CD14-positive monocyte (primary cell): Measurements from ENCODE around the gene DDX27. TPM values are rescaled to one million over a fixed set of nuclear protein-coding genes. Genes with fewer than 3 reads are reported as not detected.
A peak's percentile ranks its signal among the peaks of the same experiment; 100 is the strongest.

Experiments used
- DNase-seq, 3 donors: peaks; one replicate each; pipeline ENCODE4 v3.0.0-alpha.2; 2011 to 2022
- H2AFZ ChIP-seq: 2 replicates; pipeline ENCODE4 v1.6.0; 2012; ENCODE audit warnings: mild to moderate bottlenecking, low read depth, low read length, inconsistent platforms; ENCODE audit not compliant: insufficient read depth, poor library complexity, severe bottlenecking
- H3K27ac ChIP-seq, 2 donors: 1 replicate in 1 of 2; 2 replicates in 1 of 2; pipeline ENCODE4 v1.5.1; 2012 to 2013; ENCODE audit warnings: low read length in 2 of 2, control low read depth in 1 of 2, inconsistent platforms in 1 of 2, low read depth in 1 of 2, mild to moderate bottlenecking in 1 of 2
- H3K27me3 ChIP-seq, 2 donors: one replicate each; pipeline versions ENCODE4 v1.6.0 to v1.6.1; 2011 to 2013; ENCODE audit warnings: low read length in 2 of 2; ENCODE audit not compliant: control insufficient read depth in 2 of 2, insufficient read depth in 2 of 2
- H3K36me3 ChIP-seq, 2 donors: replicated peaks in 1 of 2; 1 replicate in 1 of 2; 2 replicates in 1 of 2; pipeline versions ENCODE4 v1.5.1 to v1.6.1; 2012 to 2013; ENCODE audit warnings: low read length in 2 of 2, control low read depth in 1 of 2, inconsistent platforms in 1 of 2, mild to moderate bottlenecking in 1 of 2; ENCODE audit not compliant: insufficient read depth in 2 of 2, control insufficient read depth in 1 of 2
- H3K4me1 ChIP-seq, 2 donors: 1 replicate in 1 of 2; 2 replicates in 1 of 2; pipeline versions ENCODE4 v1.5.1 to v1.6.1; 2012 to 2013; ENCODE audit warnings: low read length in 2 of 2, control low read depth in 1 of 2, inconsistent platforms in 1 of 2, mild to moderate bottlenecking in 1 of 2, moderate library complexity in 1 of 2; ENCODE audit not compliant: insufficient read depth in 2 of 2, control insufficient read depth in 1 of 2
- H3K4me2 ChIP-seq: replicated peaks from 2 replicates; pipeline ENCODE3; 2012; ENCODE audit warnings: low read length, moderate library complexity, mild to moderate bottlenecking; ENCODE audit not compliant: poor library complexity, severe bottlenecking; ENCODE audit errors: extremely low read depth
- H3K4me3 ChIP-seq, 3 experiments: fragments of 200-600 bp in 1 of 3; sonication (generic) in 1 of 3; replicated peaks in 1 of 3; 1 replicate in 2 of 3; 2 replicates in 1 of 3; pipeline ENCODE4 v1.5.1; 2011 to 2013; ENCODE audit warnings: low read length in 3 of 3, mild to moderate bottlenecking in 3 of 3, control low read depth in 2 of 3, low read depth in 2 of 3, inconsistent platforms in 1 of 3, moderate library complexity in 1 of 3
- H3K79me2 ChIP-seq: 2 replicates; pipeline ENCODE4 v1.6.0; 2012; ENCODE audit warnings: mild to moderate bottlenecking, control low read depth, inconsistent platforms, low read length, moderate library complexity; ENCODE audit not compliant: insufficient read depth
- H3K9ac ChIP-seq: 2 replicates; pipeline ENCODE4 v1.6.0; 2017; ENCODE audit warnings: low read length, mild to moderate bottlenecking; ENCODE audit not compliant: insufficient read depth, poor library complexity, severe bottlenecking
- H3K9me3 ChIP-seq, 2 donors: replicated peaks in 1 of 2; 1 replicate in 1 of 2; 2 replicates in 1 of 2; pipeline versions ENCODE4 v1.5.1 to v1.6.1; 2012 to 2013; ENCODE audit warnings: low read length in 2 of 2, control low read depth in 1 of 2; ENCODE audit not compliant: control insufficient read depth in 1 of 2, insufficient read depth in 1 of 2
- H4K20me1 ChIP-seq: 2 replicates; pipeline ENCODE4 v1.6.0; 2012; ENCODE audit warnings: mild to moderate bottlenecking, low read length, control low read depth, moderate library complexity; ENCODE audit not compliant: insufficient read depth
- H3K27ac Mint-ChIP-seq, 7 donors: one replicate each; pipeline ENCODE4 v1.8.0; 2020; ENCODE audit warnings: mild to moderate bottlenecking in 7 of 7, mixed read lengths in 7 of 7, moderate library complexity in 6 of 7, inconsistent platforms in 2 of 7
- H3K27me3 Mint-ChIP-seq, 3 donors: one replicate each; pipeline ENCODE4 v1.8.0; 2021 to 2022; ENCODE audit warnings: low read depth in 3 of 3, mild to moderate bottlenecking in 3 of 3, mixed read lengths in 3 of 3, moderate library complexity in 3 of 3, inconsistent platforms in 1 of 3
- H3K36me3 Mint-ChIP-seq, 2 donors: one replicate each; pipeline ENCODE4 v1.8.0; 2020; ENCODE audit warnings: mixed read lengths in 2 of 2, inconsistent platforms in 1 of 2, mild to moderate bottlenecking in 1 of 2
- H3K4me1 Mint-ChIP-seq: one replicate; pipeline ENCODE4 v1.8.0; 2020; ENCODE audit warnings: mild to moderate bottlenecking, mixed read lengths
- H3K4me3 Mint-ChIP-seq, 2 donors: one replicate each; pipeline ENCODE4 v1.8.0; 2020; ENCODE audit warnings: mild to moderate bottlenecking in 2 of 2, mixed read lengths in 2 of 2, moderate library complexity in 1 of 2
- H3K9me3 Mint-ChIP-seq, 7 donors: one replicate each; pipeline ENCODE4 v1.8.0; 2020 to 2022; ENCODE audit warnings: mixed read lengths in 7 of 7, mild to moderate bottlenecking in 6 of 7, moderate library complexity in 6 of 7, inconsistent platforms in 2 of 7
- WGBS: methylation state at CpG from one replicate; pipeline ENCODE4 v1.1.5; 2013; ENCODE audit warnings: missing lambda C conversion rate; ENCODE audit not compliant: insufficient coverage; 5-methylcytosine and 5-hydroxymethylcytosine counted together
- intact Hi-C, 2 donors: fragments of 100-400 bp; cut with micrococcal nuclease; formaldehyde crosslinking; loops; one replicate each; pipeline versions ENCODE4 v1.15.0 to v1.15.1; 2023
- polyA plus RNA-seq, 3 donors: library from polyadenylated mRNA; depleted of rRNA in 1 of 3; unstranded in 2 of 3; stranded (reverse) in 1 of 3; fragments of 300-500 nt in 2 of 3; fragments of >200 nt in 1 of 3; fragmentation: Illumina TruSeq in 2 of 3; gene quantifications; 1 replicate in 2 of 3; 2 replicates in 1 of 3; pipeline ENCODE4 v1.2.3, GENCODE V29; 2012 to 2021
- TF ChIP-seq, protein P1 (sequence below): fragments of 200-600 bp; IDR thresholded peaks from one replicate; pipeline ENCODE4 v1.8.0; 2022; ENCODE audit warnings: antibody characterized with exemption, mild to moderate bottlenecking

DDX27 gene
- polyA plus RNA-seq, 3 donors = 13.8 to 31.5 (median 17.7) TPM

- Histone ChIP-seq H3K27me3 (no peaks in the 10 kb centered on the region), H4K20me1 (peaks cover 97% of the 10 kb centered on the region), H3K79me2 (peaks cover 96% of the 10 kb centered on the region), H3K4me2 (no peak overlapping the region), H3K9ac (no peak overlapping the region), H3K9me3 (no peaks in the 10 kb centered on the region), H2AFZ (no peak overlapping the region), H3K4me3 (no peak overlapping the region), H3K4me1 (no peaks in the 10 kb centered on the region), H3K36me3 (peaks cover 18 to 69% of the 10 kb centered on the region in 2 donors), H3K27ac (no peak overlapping the region)
- Mint-ChIP-seq H3K9me3 (no peaks in the 10 kb centered on the region), H3K4me1 (peaks cover 4% of the 10 kb centered on the region), H3K36me3 (peaks cover 25 to 61% of the 10 kb centered on the region in 2 donors), H3K27me3 (no peaks in the 10 kb centered on the region), H3K27ac (no peak overlapping the region), H3K4me3 (no peak overlapping the region)
- no peak for DNase-seq
- no CpG with 5 or more reads among the region's 2 CpGs for WGBS
- TF ChIP-seq, protein P1, sequence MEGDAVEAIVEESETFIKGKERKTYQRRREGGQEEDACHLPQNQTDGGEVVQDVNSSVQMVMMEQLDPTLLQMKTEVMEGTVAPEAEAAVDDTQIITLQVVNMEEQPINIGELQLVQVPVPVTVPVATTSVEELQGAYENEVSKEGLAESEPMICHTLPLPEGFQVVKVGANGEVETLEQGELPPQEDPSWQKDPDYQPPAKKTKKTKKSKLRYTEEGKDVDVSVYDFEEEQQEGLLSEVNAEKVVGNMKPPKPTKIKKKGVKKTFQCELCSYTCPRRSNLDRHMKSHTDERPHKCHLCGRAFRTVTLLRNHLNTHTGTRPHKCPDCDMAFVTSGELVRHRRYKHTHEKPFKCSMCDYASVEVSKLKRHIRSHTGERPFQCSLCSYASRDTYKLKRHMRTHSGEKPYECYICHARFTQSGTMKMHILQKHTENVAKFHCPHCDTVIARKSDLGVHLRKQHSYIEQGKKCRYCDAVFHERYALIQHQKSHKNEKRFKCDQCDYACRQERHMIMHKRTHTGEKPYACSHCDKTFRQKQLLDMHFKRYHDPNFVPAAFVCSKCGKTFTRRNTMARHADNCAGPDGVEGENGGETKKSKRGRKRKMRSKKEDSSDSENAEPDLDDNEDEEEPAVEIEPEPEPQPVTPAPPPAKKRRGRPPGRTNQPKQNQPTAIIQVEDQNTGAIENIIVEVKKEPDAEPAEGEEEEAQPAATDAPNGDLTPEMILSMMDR = no peak
- intact Hi-C loops = no loop called here
Observed at GRCh38 chr20:49170714-49171113, 48.5 kb upstream of the DDX27 start.

DNA sequence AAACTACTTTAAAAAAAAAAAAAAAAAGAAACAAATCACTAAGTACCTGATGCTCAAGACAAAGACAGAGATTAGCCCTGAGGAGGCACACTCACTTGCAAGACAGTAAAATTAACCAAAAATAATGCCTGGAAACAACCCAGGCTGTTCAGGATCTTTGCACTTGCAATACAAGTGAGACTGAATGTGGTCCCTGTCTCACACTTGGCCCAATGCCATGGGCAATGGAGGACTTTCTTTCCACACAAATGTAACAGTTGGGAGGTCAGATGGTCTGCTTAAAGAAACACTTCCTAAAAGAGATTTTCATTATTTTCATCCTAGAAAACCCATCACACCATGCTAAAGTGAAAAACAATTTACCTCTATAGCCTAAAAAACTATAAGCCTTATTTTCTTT lies 47.3 kb upstream of the DDX27 start:
- TF ChIP-seq, protein P1 = no peak
- Histone ChIP-seq H3K4me1 (no peaks in the 10 kb centered on the region), H3K36me3 (peaks cover 12 to 65% of the 10 kb centered on the region in 2 donors), H3K9ac (no peak overlapping the region), H3K9me3 (no peaks in the 10 kb centered on the region), H3K4me2 (no peak overlapping the region), H4K20me1 (peaks cover 97% of the 10 kb centered on the region), H3K27ac (no peak overlapping the region), H3K27me3 (no peaks in the 10 kb centered on the region), H3K79me2 (peaks cover 95% of the 10 kb centered on the region), H2AFZ (no peak overlapping the region), H3K4me3 (no peak overlapping the region)
- Mint-ChIP-seq H3K36me3 (peaks cover 22 to 57% of the 10 kb centered on the region in 2 donors), H3K27ac (peak overlapping the region in 1 of 7 donors; percentile 17), H3K27me3 (no peaks in the 10 kb centered on the region), H3K4me1 (peaks cover 1% of the 10 kb centered on the region), H3K9me3 (no peaks in the 10 kb centered on the region), H3K4me3 (no peak overlapping the region)
- intact Hi-C loops = no loop called here
- DNase-seq = no peak
